Effector memory CD8-positive, alpha-beta T cell (primary cell): Measurements from ENCODE around the gene DPP6.

Experiments
- ATAC-seq: fragments of 150-1000 bp; cut with Tn5 transposase; replicated peaks from 2 replicates; pipeline ENCODE4 v1.10.0; 2021; ENCODE audit warnings: mild to moderate bottlenecking, moderate library complexity
- DNase-seq, 3 experiments: peaks; one replicate each; pipeline ENCODE4 v3.0.0; 2021
- H3K27ac Mint-ChIP-seq, 2 donors: one replicate each; pipeline ENCODE4 v1.8.0; 2022; ENCODE audit warnings: mild to moderate bottlenecking in 2 of 2, mixed read lengths in 2 of 2, moderate library complexity in 2 of 2
- H3K27me3 Mint-ChIP-seq, 2 donors: one replicate each; pipeline ENCODE4 v1.8.0; 2022; ENCODE audit warnings: mixed read lengths in 2 of 2
- H3K36me3 Mint-ChIP-seq: one replicate; pipeline ENCODE4 v1.8.0; 2022; ENCODE audit warnings: mild to moderate bottlenecking, moderate library complexity, mixed read lengths; ENCODE audit not compliant: insufficient read depth
- H3K4me1 Mint-ChIP-seq, 2 donors: one replicate each; pipeline ENCODE4 v1.8.0; 2022; ENCODE audit warnings: low read depth in 2 of 2, mixed read lengths in 2 of 2
- H3K4me3 Mint-ChIP-seq, 2 donors: one replicate each; pipeline ENCODE4 v1.8.0; 2022; ENCODE audit warnings: mild to moderate bottlenecking in 2 of 2, mixed read lengths in 2 of 2, moderate library complexity in 2 of 2
- H3K9me3 Mint-ChIP-seq, 2 donors: one replicate each; pipeline ENCODE4 v1.8.0; 2022; ENCODE audit warnings: mixed read lengths in 2 of 2

The DPP6 gene

DNA sequence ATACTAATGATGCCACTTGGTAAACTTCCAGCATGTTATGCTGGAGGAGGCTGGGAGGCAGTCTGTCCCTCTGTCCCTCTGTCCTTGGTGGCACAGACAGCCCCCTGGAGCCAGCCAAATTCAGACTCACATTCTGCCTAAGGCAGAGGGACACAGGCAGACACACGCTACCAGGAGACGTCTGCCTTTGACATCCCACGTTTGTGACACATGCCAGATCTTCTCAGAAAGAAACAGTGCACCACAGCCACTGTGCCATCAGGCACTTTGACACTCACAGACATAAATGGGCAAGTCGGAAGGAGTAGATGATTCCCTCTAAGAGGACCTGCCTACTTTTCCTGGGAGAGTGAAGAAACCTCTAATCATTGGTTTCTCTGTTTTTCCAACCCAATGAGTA lies 467.0 kb downstream of the DPP6 start:
- H3K9me3 Mint-ChIP-seq: peaks cover 5 to 15% of the 10 kb centered on the region in 2 donors
- ATAC-seq (no peak), DNase-seq (no peak)
- H3K4me3 Mint-ChIP-seq: no peak overlapping the region
- H3K36me3 Mint-ChIP-seq: no peaks in the 10 kb centered on the region
- H3K4me1 Mint-ChIP-seq: peaks cover 0 to 1% of the 10 kb centered on the region in 2 donors
- H3K27ac Mint-ChIP-seq: no peak overlapping the region
- H3K27me3 Mint-ChIP-seq: no peaks in the 10 kb centered on the region

DNA sequence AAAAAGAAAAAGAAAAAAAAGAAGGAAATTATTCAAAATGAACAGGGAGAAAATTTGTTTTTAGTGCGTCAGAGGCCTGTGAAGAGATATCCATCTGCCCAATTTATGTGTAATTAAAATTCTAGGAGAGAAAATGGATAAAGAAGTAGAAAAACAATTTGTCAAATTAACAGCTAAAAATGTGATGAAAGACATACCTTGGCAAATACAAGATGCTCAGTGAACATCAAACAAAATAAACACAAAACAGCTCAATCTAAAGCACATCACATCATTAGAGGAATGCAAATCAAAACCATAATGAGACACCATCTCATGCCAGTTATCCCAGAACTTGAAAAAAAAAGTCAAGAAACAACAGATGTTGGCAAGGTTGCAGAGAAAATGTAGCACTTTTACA lies 477.9 kb downstream of the DPP6 start:
- Mint-ChIP-seq H3K27me3 (no peaks in the 10 kb centered on the region), H3K4me3 (no peak overlapping the region), H3K36me3 (no peaks in the 10 kb centered on the region), H3K9me3 (peaks cover 7 to 12% of the 10 kb centered on the region in 2 donors), H3K27ac (no peak overlapping the region), H3K4me1 (no peaks in the 10 kb centered on the region)
- no peak for DNase-seq
- no peak for ATAC-seq

- Mint-ChIP-seq H3K27me3 (no peaks in the 10 kb centered on the region), H3K4me1 (no peaks in the 10 kb centered on the region), H3K36me3 (no peaks in the 10 kb centered on the region), H3K4me3 (no peak overlapping the region), H3K9me3 (peaks cover 7 to 12% of the 10 kb centered on the region in 2 donors), H3K27ac (no peak overlapping the region)
- ATAC-seq: no peak
- no peak for DNase-seq
Observed at GRCh38 chr7:154532771-154533170, 480.6 kb downstream of the DPP6 start.

- ATAC-seq (no peak), DNase-seq (no peak)
- Mint-ChIP-seq H3K4me3 (no peak overlapping the region), H3K36me3 (no peaks in the 10 kb centered on the region), H3K9me3 (peaks cover 4 to 6% of the 10 kb centered on the region in 2 donors), H3K27ac (no peak overlapping the region), H3K4me1 (no peaks in the 10 kb centered on the region), H3K27me3 (no peaks in the 10 kb centered on the region)
Observed at GRCh38 chr7:154540596-154540995, 488.4 kb downstream of the DPP6 start.

DNA sequence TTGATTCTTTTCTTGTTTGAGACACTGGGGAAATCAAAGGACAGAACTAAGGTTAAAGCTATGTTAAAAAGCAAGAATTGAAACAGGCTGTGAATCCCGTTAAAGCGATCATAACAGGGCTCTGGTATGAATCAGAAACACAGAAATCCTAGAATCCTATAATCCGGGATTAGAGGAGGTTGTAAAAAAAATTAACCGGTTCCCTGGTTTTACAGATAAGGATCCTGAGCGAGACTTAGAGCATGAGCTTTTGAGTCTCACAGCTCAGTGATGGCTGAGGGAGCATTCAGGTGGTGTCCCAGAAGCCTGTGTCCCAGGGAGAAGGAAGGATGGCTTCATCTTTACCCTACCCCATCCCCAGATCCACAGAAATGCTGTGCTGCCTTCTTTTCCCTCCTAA lies 489.4 kb downstream of the DPP6 start:
- no peaks in the 10 kb centered on the region for H3K36me3 Mint-ChIP-seq
- H3K9me3 Mint-ChIP-seq: peaks cover 4 to 7% of the 10 kb centered on the region in 2 donors
- H3K27ac Mint-ChIP-seq: no peak overlapping the region
- ATAC-seq (no peak), DNase-seq (no peak)
- H3K27me3 Mint-ChIP-seq: no peaks in the 10 kb centered on the region
- H3K4me3 Mint-ChIP-seq: no peak overlapping the region
- no peaks in the 10 kb centered on the region for H3K4me1 Mint-ChIP-seq

DNA sequence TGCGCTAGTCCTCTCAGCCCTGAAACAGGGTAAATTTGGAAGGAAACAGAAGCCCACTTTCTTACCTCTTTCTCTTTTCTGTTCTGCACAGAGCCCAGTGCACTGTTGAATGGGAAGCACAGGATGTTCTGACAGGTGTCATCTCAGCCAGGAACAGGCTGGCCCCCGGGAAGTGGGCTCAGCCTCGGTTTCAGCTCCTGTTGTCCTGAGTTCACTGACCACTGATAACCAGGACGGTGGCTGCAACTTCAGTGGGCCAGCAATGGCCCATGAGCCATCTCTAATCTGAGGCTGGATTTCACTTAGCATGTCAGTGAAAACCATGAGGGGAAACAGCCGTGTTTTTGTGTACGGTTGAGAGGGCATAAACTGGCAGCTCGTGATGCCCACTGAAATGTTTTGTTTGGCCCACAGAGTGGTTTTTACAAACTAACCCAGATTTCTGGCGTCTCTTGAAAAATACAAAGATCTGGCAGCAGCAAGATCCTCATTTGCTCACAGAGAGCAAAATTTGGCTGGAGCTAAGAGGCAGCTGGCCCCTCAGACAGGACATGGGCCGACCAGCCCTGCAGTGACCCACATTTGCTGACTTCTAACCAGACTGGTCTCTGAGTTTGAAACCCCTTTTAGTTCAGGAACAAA lies 494.9 kb downstream of the DPP6 start:
- Mint-ChIP-seq H3K4me1 (no peaks in the 10 kb centered on the region), H3K36me3 (no peaks in the 10 kb centered on the region), H3K9me3 (peaks cover 11 to 13% of the 10 kb centered on the region in 2 donors), H3K4me3 (no peak overlapping the region), H3K27ac (no peak overlapping the region), H3K27me3 (no peaks in the 10 kb centered on the region)
- no peak for ATAC-seq
- no peak for DNase-seq

DNA sequence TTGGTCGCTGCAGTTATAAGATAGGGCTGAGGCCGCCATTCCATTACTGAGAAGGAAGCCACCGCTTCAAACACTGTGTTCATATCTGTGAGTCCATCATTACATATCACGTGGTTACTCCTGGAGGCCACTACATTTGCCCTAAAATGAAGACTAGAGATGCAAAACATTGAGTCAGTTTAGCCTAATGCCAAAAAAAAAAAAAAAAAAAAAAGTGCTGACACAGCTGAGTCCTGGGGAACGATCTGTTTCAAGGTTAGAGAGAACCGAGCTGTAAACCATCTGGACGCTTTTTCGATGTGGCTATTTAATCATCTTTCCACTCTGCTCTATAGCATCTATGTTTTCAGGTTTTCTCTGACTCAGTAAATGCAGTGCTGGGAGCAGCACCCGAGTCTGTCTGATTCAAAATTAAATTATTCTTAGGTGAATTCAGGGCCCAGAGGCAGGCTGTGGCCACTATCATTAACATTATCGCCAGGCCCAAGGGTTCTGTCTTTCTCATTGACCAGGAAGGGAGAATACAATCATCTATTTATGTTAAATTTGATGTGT lies 501.6 kb downstream of the DPP6 start:
- DNase-seq: no peak
- Mint-ChIP-seq H3K9me3 (peaks cover 3 to 6% of the 10 kb centered on the region in 2 donors), H3K36me3 (no peaks in the 10 kb centered on the region), H3K27me3 (no peaks in the 10 kb centered on the region), H3K4me1 (no peaks in the 10 kb centered on the region), H3K27ac (no peak overlapping the region), H3K4me3 (no peak overlapping the region)
- ATAC-seq: no peak

- Mint-ChIP-seq H3K4me1 (no peaks in the 10 kb centered on the region), H3K27me3 (no peaks in the 10 kb centered on the region), H3K4me3 (no peak overlapping the region), H3K27ac (no peak overlapping the region), H3K9me3 (peaks cover 4 to 12% of the 10 kb centered on the region in 2 donors), H3K36me3 (no peaks in the 10 kb centered on the region)
- DNase-seq (no peak), ATAC-seq (no peak)
Observed at GRCh38 chr7:154559454-154559853, 507.3 kb downstream of the DPP6 start.

DNA sequence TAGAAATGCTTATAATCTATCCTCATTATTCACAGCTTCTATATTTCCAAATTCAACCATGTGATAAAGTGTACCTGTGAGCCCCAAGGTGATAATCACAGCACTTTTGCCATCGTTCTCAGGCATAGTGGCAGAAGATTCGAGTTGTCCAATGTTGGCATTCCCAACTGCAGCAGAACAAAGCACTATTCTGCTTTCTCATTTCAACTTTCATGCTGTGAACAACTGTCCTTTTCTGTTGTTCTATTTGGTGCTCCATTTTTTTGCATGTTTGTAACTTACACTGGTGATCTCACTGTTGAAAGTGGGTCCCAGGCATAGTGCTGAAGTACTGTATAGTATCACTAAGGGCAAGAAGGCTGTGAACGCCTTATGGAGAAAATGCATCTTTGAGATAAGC lies 512.5 kb downstream of the DPP6 start:
- no peaks in the 10 kb centered on the region for H3K36me3 Mint-ChIP-seq
- no peak overlapping the region for H3K27ac Mint-ChIP-seq
- ATAC-seq: no peak
- no peak overlapping the region for H3K4me3 Mint-ChIP-seq
- no peak for DNase-seq
- peaks cover 7 to 12% of the 10 kb centered on the region in 2 donors for H3K9me3 Mint-ChIP-seq
- H3K27me3 Mint-ChIP-seq: no peaks in the 10 kb centered on the region
- H3K4me1 Mint-ChIP-seq: no peaks in the 10 kb centered on the region

DNA sequence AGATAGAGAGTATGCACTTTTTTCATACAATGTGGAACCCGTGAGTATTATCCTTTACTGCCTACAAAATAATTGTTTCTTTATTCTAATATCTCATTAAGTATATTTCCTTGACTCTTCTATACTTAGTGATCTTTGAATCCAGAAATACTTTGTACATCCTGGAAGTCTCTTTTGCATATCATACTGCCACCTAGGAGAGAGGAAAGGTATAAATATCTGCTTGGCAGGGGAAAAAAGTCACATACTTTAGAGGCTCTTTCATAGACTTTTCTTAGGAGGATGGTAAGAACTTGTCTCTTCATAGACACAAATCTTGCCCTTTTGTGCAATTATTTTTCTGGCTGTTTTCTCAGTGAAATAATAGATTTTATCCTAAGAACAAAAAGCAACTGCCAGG lies 514.7 kb downstream of the DPP6 start:
- DNase-seq: no peak
- ATAC-seq: no peak
- no peaks in the 10 kb centered on the region for H3K4me1 Mint-ChIP-seq
- H3K27me3 Mint-ChIP-seq: no peaks in the 10 kb centered on the region
- no peaks in the 10 kb centered on the region for H3K36me3 Mint-ChIP-seq
- no peak overlapping the region for H3K27ac Mint-ChIP-seq
- no peak overlapping the region for H3K4me3 Mint-ChIP-seq
- H3K9me3 Mint-ChIP-seq: peaks cover 7 to 12% of the 10 kb centered on the region in 2 donors

- Mint-ChIP-seq H3K9me3 (peaks cover 3 to 5% of the 10 kb centered on the region in 2 donors), H3K4me1 (no peaks in the 10 kb centered on the region), H3K27me3 (no peaks in the 10 kb centered on the region), H3K27ac (no peak overlapping the region), H3K4me3 (no peak overlapping the region), H3K36me3 (no peaks in the 10 kb centered on the region)
- ATAC-seq (no peak), DNase-seq (no peak)
Observed at GRCh38 chr7:154568346-154568745, 516.1 kb downstream of the DPP6 start.

- Mint-ChIP-seq H3K4me1 (no peaks in the 10 kb centered on the region), H3K27ac (no peak overlapping the region), H3K9me3 (peaks cover 0 to 5% of the 10 kb centered on the region in 2 donors), H3K4me3 (no peak overlapping the region), H3K27me3 (no peaks in the 10 kb centered on the region), H3K36me3 (no peaks in the 10 kb centered on the region)
- no peak for ATAC-seq
- no peak for DNase-seq
Observed at GRCh38 chr7:154569916-154570315, 517.7 kb downstream of the DPP6 start.

DNA sequence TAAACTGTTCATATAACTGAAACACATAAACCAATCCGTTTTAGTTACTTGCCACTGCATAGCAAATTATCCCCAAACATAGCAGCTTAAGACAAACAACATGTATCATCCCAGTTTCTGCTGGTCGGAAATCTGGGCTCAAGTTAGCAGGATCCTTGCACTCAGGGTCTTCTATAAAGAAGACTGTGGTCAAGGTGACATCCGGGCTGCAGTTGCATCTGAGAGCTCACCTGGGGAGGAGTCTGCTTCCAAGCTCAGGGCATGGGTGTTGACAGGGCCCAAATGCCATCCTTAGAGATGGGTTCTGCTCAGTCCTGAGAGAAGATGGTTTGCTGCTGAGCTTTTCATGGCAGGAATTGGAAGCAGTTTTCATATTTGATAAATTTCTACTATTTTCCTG lies 519.6 kb downstream of the DPP6 start:
- Mint-ChIP-seq H3K27ac (no peak overlapping the region), H3K4me3 (no peak overlapping the region), H3K36me3 (no peaks in the 10 kb centered on the region), H3K4me1 (no peaks in the 10 kb centered on the region), H3K9me3 (peaks cover 7% of the 10 kb centered on the region in 2 donors), H3K27me3 (no peaks in the 10 kb centered on the region)
- DNase-seq (no peak), ATAC-seq (no peak)

GRCh38 chr7:154574235-154574634 lies 522.0 kb downstream of the DPP6 start:
- Mint-ChIP-seq H3K4me3 (no peak overlapping the region), H3K36me3 (no peaks in the 10 kb centered on the region), H3K9me3 (peaks cover 8 to 12% of the 10 kb centered on the region in 2 donors), H3K4me1 (no peaks in the 10 kb centered on the region), H3K27ac (no peak overlapping the region), H3K27me3 (no peaks in the 10 kb centered on the region)
- DNase-seq: no peak
- no peak for ATAC-seq
